Neural crest cell (in vitro differentiated cells): Measurements from ENCODE around the gene USP13. TPM values are rescaled to one million over a fixed set of nuclear protein-coding genes. Genes with fewer than 3 reads are reported as not detected.
"Not testable (repeated sequence)": the region's sequence is repeated elsewhere in the genome, so short reads cannot be mapped to it uniquely, and the experiment has no call there.

Experiments
- DNase-seq: peaks from one replicate; pipeline ENCODE4 v3.0.0; 2021; ENCODE audit warnings: low read depth, mixed read lengths, low spot score
- H3K27ac Mint-ChIP-seq: one replicate; pipeline ENCODE4 v1.8.0; 2021; ENCODE audit warnings: mild to moderate bottlenecking, mixed read lengths; ENCODE audit not compliant: unreplicated experiment
- H3K27me3 Mint-ChIP-seq: 2 replicates; pipeline ENCODE4 v1.8.0; 2021; ENCODE audit warnings: low read depth, mild to moderate bottlenecking, mixed read lengths
- H3K36me3 Mint-ChIP-seq: 2 replicates; pipeline ENCODE4 v1.8.0; 2021; ENCODE audit warnings: low read depth, mild to moderate bottlenecking, mixed read lengths
- H3K4me1 Mint-ChIP-seq: 2 replicates; pipeline ENCODE4 v1.8.0; 2021; ENCODE audit warnings: mixed read lengths
- H3K4me3 Mint-ChIP-seq: one replicate; pipeline ENCODE4 v1.8.0; 2021; ENCODE audit warnings: mild to moderate bottlenecking, mixed read lengths
- H3K9me3 Mint-ChIP-seq: 2 replicates; pipeline ENCODE4 v1.8.0; 2021; ENCODE audit warnings: mixed read lengths
- total RNA-seq: library from RNA; stranded (reverse); gene quantifications from 2 replicates; pipeline ENCODE4 v1.2.1, GENCODE V29; 2021
- TF ChIP-seq, protein P1 (sequence below): fragments of 200-600 bp; sonication (generic); conservative IDR thresholded peaks from 2 replicates; pipeline ENCODE4 v1.5.0; 2021; ENCODE audit warnings: antibody characterized with exemption, mild to moderate bottlenecking

USP13 gene
- total RNA-seq, 1 donor from 2014 or later = 26.7 TPM

DNA sequence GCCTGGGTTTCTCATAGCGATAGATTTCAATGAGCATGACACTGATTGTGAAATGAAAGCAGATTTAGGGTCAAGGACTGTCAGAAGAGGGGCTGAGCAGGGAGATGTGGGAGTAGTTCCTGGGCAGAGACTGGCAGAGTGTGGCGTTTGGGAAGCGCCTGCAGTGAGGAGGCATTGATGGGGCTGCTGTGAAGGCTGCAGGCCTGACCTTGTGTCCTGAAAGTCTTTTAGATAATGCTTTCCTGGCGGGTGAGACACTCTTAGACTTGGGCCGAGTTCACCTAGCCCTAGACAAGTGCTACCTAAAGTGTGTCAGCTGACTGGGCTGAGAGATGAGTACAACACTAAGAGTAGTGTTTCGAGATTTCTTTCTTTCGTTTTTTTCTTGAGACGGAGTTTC, 20.7 kb downstream of the USP13 start:
- peaks cover 3% of the 10 kb centered on the region for H3K36me3 Mint-ChIP-seq
- peaks cover 35% of the 10 kb centered on the region for H3K4me1 Mint-ChIP-seq
- H3K27ac Mint-ChIP-seq = no peak overlapping the region
- no peak for DNase-seq
- no peaks in the 10 kb centered on the region for H3K27me3 Mint-ChIP-seq
- no peaks in the 10 kb centered on the region for H3K9me3 Mint-ChIP-seq
- TF ChIP-seq, protein P1, sequence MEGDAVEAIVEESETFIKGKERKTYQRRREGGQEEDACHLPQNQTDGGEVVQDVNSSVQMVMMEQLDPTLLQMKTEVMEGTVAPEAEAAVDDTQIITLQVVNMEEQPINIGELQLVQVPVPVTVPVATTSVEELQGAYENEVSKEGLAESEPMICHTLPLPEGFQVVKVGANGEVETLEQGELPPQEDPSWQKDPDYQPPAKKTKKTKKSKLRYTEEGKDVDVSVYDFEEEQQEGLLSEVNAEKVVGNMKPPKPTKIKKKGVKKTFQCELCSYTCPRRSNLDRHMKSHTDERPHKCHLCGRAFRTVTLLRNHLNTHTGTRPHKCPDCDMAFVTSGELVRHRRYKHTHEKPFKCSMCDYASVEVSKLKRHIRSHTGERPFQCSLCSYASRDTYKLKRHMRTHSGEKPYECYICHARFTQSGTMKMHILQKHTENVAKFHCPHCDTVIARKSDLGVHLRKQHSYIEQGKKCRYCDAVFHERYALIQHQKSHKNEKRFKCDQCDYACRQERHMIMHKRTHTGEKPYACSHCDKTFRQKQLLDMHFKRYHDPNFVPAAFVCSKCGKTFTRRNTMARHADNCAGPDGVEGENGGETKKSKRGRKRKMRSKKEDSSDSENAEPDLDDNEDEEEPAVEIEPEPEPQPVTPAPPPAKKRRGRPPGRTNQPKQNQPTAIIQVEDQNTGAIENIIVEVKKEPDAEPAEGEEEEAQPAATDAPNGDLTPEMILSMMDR = no peak
- no peak overlapping the region for H3K4me3 Mint-ChIP-seq

DNA sequence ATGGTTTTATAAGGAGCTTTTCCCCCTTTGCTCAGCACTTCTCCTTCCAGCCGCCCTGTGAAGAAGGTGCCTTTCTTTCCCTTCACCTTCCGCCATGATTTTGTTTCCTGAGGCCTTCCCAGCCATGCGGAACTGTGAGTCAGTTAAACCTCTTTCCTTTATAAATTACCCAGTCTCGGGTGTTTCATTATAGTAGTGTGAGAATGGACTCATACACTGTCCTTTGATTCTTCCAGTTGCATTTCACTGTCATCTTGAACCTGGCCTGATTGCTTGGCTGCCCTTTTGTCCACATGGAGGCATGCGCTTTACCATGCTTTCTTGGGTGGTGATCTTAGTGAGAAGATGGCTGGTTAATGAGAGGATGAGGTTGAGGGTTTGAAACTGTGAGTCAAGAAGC, 23.2 kb downstream of the USP13 start:
- H3K4me3 Mint-ChIP-seq = no peak overlapping the region
- no peaks in the 10 kb centered on the region for H3K9me3 Mint-ChIP-seq
- DNase-seq = no peak
- peaks cover 30% of the 10 kb centered on the region for H3K4me1 Mint-ChIP-seq
- H3K27me3 Mint-ChIP-seq = no peaks in the 10 kb centered on the region
- H3K27ac Mint-ChIP-seq = no peak overlapping the region
- H3K36me3 Mint-ChIP-seq = peaks cover 3% of the 10 kb centered on the region
- TF ChIP-seq, protein P1 = no peak

DNA sequence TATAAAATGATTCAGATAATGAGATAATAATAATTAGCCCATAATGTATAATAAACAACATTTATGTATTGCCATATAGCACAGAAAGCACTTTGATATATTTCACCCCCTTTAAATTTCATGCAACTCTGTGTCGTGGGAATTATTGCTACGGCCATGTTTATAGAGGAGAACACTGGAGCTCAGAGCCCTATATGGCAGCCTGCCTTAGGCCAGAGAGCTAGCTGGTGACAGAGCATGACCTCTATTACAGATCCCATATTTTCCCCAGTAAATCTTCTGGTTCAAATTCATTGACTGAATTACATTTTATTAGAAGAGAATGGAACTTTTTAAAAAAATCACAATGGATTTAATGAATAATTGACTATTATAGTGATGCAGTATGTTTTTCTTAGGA, 25.0 kb downstream of the USP13 start:
- Mint-ChIP-seq H3K36me3 (no peaks in the 10 kb centered on the region), H3K27ac (no peak overlapping the region), H3K4me3 (no peak overlapping the region), H3K4me1 (peaks cover 20% of the 10 kb centered on the region), H3K9me3 (no peaks in the 10 kb centered on the region), H3K27me3 (no peaks in the 10 kb centered on the region)
- TF ChIP-seq, protein P1 = no peak
- DNase-seq = no peak

DNA sequence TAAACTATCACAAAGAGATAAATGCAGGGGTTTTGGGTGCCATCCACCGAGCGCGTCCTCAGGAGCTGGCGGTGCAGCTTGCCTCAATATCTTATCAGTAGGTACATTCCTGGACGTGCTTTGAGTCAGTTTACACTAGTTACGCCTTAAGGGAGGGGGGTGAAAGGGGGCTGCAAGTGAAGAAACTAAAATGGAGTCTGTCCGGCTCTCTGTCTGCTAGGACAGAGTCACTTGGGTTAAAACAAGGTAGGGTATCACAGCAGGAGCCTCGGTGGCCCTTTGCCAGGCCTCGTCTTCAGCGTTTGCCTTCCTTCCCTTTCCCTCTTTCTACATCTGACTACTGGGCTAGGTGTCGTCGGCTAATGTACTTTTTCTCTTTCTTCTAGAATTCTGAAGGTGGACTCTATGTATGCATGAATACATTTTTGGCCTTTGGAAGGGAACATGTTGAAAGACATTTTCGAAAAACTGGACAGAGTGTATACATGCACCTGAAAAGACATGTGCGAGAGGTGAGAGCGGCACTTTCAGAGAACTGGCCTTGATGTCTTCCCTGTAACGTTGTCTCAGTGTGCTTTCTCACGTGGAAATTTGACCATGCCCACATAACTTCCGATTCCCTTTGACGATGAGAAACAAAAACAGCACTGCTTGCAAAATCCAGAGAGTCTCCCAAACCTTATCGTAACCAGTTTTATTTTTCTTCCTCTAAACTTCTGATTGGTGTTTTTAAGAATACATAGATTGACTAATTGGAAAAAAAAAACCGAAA, 28.8 kb downstream of the USP13 start:
- TF ChIP-seq, protein P1 = no peak
- H3K36me3 Mint-ChIP-seq = peaks cover 8% of the 10 kb centered on the region
- H3K27ac Mint-ChIP-seq = peak overlapping the region; percentile 79
- no peak overlapping the region for H3K4me3 Mint-ChIP-seq
- no peak for DNase-seq
- peaks cover 5% of the 10 kb centered on the region for H3K4me1 Mint-ChIP-seq
- H3K9me3 Mint-ChIP-seq = no peaks in the 10 kb centered on the region
- no peaks in the 10 kb centered on the region for H3K27me3 Mint-ChIP-seq

DNA sequence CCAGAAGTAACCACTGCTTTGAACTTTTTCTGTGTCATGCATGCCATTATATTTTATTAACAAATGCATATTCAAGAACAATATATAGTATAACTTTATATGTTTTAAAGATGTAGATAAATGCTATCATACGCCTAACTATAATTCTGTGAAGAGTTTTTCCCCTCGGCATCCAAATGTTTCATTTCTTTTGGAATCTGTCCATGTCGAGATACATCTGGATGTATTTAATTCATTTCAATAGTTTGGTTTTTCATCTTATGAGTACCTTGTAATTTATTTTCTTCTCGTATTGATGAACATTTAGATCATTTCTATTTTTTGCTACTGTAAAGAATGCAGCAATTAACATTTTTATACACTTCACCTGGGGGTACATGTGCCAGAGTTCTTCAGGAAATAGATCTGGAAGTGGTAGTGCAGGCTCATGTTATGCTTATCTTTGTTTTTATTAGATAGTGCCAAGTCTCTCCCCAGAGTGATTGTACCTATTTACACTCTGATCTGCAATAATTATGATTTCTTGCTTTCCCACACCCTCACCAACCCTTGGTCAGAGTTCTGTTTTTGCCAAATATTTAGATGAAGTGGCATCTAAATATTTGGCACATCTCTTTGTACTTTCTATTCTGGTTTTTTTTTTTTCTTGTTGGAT, 29.7 kb downstream of the USP13 start:
- peaks cover 8% of the 10 kb centered on the region for H3K36me3 Mint-ChIP-seq
- no peaks in the 10 kb centered on the region for H3K9me3 Mint-ChIP-seq
- H3K4me3 Mint-ChIP-seq = no peak overlapping the region
- TF ChIP-seq, protein P1 = no peak
- peaks cover 5% of the 10 kb centered on the region for H3K4me1 Mint-ChIP-seq
- H3K27ac Mint-ChIP-seq = no peak overlapping the region
- DNase-seq = no peak
- H3K27me3 Mint-ChIP-seq = no peaks in the 10 kb centered on the region

DNA sequence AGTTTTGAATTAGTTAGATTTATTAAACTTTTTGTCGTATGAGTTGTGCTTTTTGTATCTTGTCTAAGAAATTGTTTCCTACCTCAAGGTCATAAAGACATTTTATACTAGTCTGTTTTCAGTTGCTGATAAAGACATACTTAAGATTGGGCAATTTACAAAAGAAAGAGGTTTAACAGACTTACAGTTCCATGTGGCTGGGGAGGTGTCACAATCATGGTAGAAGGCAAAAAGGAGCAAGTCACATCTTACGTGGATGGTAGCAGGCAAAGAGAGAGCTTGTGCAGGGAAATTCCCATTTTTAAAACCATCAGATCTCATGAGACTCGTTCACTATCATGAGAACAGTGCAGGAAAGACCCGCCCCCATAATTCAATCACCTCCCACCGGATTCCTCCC, 30.4 kb downstream of the USP13 start:
- not testable (repeated sequence) for H3K4me1 Mint-ChIP-seq, DNase-seq, H3K27ac Mint-ChIP-seq, H3K4me3 Mint-ChIP-seq, H3K9me3 Mint-ChIP-seq, H3K36me3 Mint-ChIP-seq, H3K27me3 Mint-ChIP-seq
